Measurements from ENCODE around the gene GCGR. TPM values are rescaled to one million over a fixed set of nuclear protein-coding genes. Genes with fewer than 3 reads are reported as not detected.
A peak's percentile ranks its signal among the peaks of the same experiment; 100 is the strongest.

GCGR gene
- total RNA-seq, 1 experiment from 2014 or later = 1.4 TPM

DNA sequence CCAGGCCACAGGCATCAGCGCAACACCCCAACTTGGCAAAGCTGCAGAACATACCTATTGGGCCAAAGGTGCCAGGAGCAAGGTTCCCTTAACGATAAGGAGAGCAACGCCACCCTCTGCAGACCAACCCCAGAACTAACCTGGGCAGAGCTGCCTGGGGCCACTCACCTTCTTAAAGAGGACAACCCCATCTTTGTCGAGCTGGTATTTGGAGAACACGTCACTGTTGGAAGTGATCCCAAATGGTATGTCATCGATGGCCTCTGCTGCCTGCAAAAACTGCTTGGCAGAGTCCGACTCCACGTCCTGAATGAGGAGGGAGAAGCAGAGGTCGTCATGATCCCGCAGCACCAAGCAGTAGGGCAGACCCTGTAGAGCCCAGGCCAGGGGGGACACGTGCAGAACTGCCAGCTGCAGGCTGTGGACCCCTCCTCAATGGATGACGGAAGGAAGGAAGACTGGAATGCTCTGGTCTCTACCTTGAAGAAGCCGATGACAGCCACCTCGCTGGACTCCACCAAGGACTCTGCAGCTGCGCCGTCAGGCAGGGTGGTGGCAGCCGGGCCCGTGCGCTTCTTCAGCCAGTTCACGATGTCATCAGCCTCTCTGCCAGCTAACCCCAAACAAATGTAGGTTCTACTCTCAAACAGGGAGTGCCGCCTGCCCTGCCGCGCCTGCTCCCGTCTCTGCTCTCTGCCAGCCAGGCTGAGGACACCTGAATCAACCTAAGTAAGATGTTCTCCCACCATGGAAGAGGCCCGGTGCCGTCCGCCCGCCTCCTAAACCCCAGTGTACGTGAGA is 51.2 kb downstream of the GCGR start:
- H3K36me3 Mint-ChIP-seq = peaks cover 57% of the 10 kb centered on the region
- no peak overlapping the region for H3K27ac Mint-ChIP-seq
- ATAC-seq (peak; percentile 66), DNase-seq (ENCODE audit: low spot score) (no peak)
- H3K27me3 Mint-ChIP-seq (ENCODE audit: low read depth) = no peaks in the 10 kb centered on the region
- peaks cover 7% of the 10 kb centered on the region for H3K4me1 Mint-ChIP-seq
- CTCF ChIA-PET = interaction anchor here (0.5 to 1.5 kb wide), 12 partner anchors 12 to 167 kb away, joined by 3 to 6 read pairs (median 4); partner anchors contain the start of genes CENPX, MCRIP1 and MRPL12
- H3K9me3 Mint-ChIP-seq = no peaks in the 10 kb centered on the region
- POLR2A ChIA-PET = interaction anchor here (0.6 kb wide), 1 partner anchor 129 kb away, joined by 3 read pairs; no protein-coding TSS in a partner anchor
- TF ChIP-seq IRF2 (CRISPR knock-in tag; IDR thresholded peaks at IDR 0.05; ENCODE audit: borderline replicate concordance, low read depth) = no peak
- no peak for TF ChIP-seq MYBL2 (CRISPR knock-in tag; IDR thresholded peaks at IDR 0.05)
- no peak for TF ChIP-seq ZNF281 (CRISPR knock-in tag; IDR thresholded peaks at IDR 0.05)
- no peak for TF ChIP-seq TEAD4 (CRISPR knock-in tag; IDR thresholded peaks at IDR 0.05)
- TF ChIP-seq TCF7 (CRISPR knock-in tag; IDR thresholded peaks at IDR 0.05; ENCODE audit: low read depth) = no peak
- TF ChIP-seq NR1H2 (CRISPR knock-in tag; IDR thresholded peaks at IDR 0.05) = no peak
- TF ChIP-seq CREB1 (CRISPR knock-in tag; IDR thresholded peaks at IDR 0.05) = no peak
- no peak for TF ChIP-seq CDX4 (CRISPR knock-in tag; IDR thresholded peaks at IDR 0.05; ENCODE audit: borderline replicate concordance)
- no peak for TF ChIP-seq ATF6 (CRISPR knock-in tag; IDR thresholded peaks at IDR 0.05)
- no peak for TF ChIP-seq ZNF423 (CRISPR knock-in tag; IDR thresholded peaks at IDR 0.05)
- no peak for TF ChIP-seq NFATC4 (CRISPR knock-in tag; IDR thresholded peaks at IDR 0.05)
- no peak overlapping the region for H3K4me3 Mint-ChIP-seq

DNA sequence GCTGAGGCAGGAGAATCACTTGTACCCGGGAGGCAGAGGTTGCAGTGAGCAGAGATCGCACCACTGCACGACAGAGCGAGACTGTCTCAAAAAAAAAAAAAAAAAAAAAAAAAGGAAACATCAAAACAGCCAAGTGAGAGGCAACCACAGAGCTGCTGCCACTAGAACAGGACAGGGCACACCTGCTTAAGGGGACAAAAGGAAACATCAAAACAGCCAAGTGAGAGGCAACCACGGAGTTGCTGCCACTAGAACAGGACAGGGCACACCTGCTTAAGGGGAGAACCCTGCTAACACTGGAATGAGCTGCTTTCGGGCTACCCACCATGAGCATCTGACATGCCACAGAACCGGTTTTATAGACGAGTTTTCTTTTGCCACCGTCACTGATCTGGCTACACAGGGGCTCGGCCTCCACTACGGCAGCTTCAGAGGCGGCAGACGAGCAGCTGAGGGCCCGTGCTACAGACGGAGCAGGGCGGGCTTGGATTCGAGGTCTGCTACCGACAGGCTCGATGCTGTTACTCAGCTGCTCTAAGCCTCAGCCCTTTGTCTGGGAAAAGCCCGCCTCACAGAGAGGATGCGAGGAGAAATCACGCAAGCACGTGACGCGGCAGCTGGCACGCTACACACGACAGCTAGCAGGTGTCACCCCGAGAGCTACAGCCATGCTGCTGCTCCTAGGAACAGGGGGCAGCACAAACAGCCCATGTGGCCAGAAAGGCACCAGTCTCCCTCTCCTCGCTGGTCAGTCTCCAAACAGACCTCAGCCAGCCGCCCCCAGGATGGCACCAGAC is 54.4 kb downstream of the GCGR start:
- CTCF ChIA-PET = interaction anchor here (0.6 to 1.5 kb wide), 2 partner anchors 11 to 123 kb away, joined by 3 to 6 read pairs; no protein-coding TSS in a partner anchor

More for the DNA sequence above, 54.4 kb downstream of the GCGR start:
- Mint-ChIP-seq H3K4me1 (peaks cover 21% of the 10 kb centered on the region), H3K36me3 (peaks cover 46% of the 10 kb centered on the region), H3K27me3 (ENCODE audit: low read depth) (no peaks in the 10 kb centered on the region; the same call in 1 of the 2 replicates), H3K9me3 (no peaks in the 10 kb centered on the region), H3K4me3 (peak overlapping the region; percentile 87), H3K27ac (no peak overlapping the region)
- POLR2A ChIA-PET = no interaction called here
- no peak for ATAC-seq
- DNase-seq (ENCODE audit: low spot score) = no peak
- TF ChIP-seq NFATC4 (CRISPR knock-in tag; IDR thresholded peaks at IDR 0.05) = no peak
- no peak for TF ChIP-seq NFE2L1 (CRISPR knock-in tag; IDR thresholded peaks at IDR 0.05)
- no peak for TF ChIP-seq AFF4 (CRISPR knock-in tag; IDR thresholded peaks at IDR 0.05; ENCODE audit: borderline replicate concordance)
- no peak for TF ChIP-seq ZNF317 (CRISPR knock-in tag; IDR thresholded peaks at IDR 0.05; ENCODE audit: borderline replicate concordance, low read depth)
- TF ChIP-seq PRRX2 (CRISPR knock-in tag; IDR thresholded peaks at IDR 0.05) = no peak
- TF ChIP-seq, protein P1, sequence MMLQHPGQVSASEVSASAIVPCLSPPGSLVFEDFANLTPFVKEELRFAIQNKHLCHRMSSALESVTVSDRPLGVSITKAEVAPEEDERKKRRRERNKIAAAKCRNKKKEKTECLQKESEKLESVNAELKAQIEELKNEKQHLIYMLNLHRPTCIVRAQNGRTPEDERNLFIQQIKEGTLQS (CRISPR knock-in tag; conservative IDR thresholded peaks at IDR 0.05) = no peak
- TF ChIP-seq ZNF423 (CRISPR knock-in tag; IDR thresholded peaks at IDR 0.05) = no peak
- no peak for TF ChIP-seq ELF4 (CRISPR knock-in tag; IDR thresholded peaks at IDR 0.05; ENCODE audit: low read depth)
- TF ChIP-seq, protein P2, sequence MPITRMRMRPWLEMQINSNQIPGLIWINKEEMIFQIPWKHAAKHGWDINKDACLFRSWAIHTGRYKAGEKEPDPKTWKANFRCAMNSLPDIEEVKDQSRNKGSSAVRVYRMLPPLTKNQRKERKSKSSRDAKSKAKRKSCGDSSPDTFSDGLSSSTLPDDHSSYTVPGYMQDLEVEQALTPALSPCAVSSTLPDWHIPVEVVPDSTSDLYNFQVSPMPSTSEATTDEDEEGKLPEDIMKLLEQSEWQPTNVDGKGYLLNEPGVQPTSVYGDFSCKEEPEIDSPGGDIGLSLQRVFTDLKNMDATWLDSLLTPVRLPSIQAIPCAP (CRISPR knock-in tag; IDR thresholded peaks at IDR 0.05) = no peak
- TF ChIP-seq ZNF219 (CRISPR knock-in tag; IDR thresholded peaks at IDR 0.05; ENCODE audit: borderline replicate concordance) = no peak

Measured in WTC11 (cell line).